H1 (cell line): ENCODE measurements around the gene CTNNBL1. TPM values are rescaled to one million over a fixed set of nuclear protein-coding genes. Genes with fewer than 3 reads are reported as not detected.

Experiments used
- CTCF ChIA-PET: fragments of 300-600 bp; sonication (Branson Sonifier 250); formaldehyde crosslinking; loops from one replicate; lab custom pipeline; 2021; ENCODE audit not compliant: partially characterized antibody; lab: Charles Lee
- POLR2A ChIA-PET: fragments of 300-600 bp; sonication (Branson Sonifier 250); formaldehyde crosslinking; loops from one replicate; lab custom pipeline; 2021; ENCODE audit warnings: inconsistent platforms; ENCODE audit not compliant: partially characterized antibody; lab: Charles Lee
- DNase-seq, 2 experiments: peaks; one replicate each; pipeline versions ENCODE4 v3.0.0 to v3.0.0-alpha.2; 2010 to 2022; ENCODE audit warnings: low spot score in 2 of 2, low read depth in 1 of 2, mixed read lengths in 1 of 2
- FAIRE-seq: peaks from 2 replicates; lab custom pipeline; 2011; peaks lifted over from hg19 to GRCh38; lab: Jason Lieb, UNC
- H2AFZ ChIP-seq: 2 replicates; pipeline ENCODE4 v1.8.1; 2012; ENCODE audit warnings: low read length, inconsistent platforms
- H2AK5ac ChIP-seq: 2 replicates; pipeline ENCODE4 v1.6.1; 2013; ENCODE audit warnings: low read depth, low read length
- H2BK120ac ChIP-seq: replicated peaks from 2 replicates; pipeline ENCODE3; 2013; ENCODE audit warnings: low read depth, low read length, inconsistent platforms
- H2BK12ac ChIP-seq: 2 replicates; pipeline ENCODE4 v1.6.1; 2013; ENCODE audit warnings: low read depth, low read length
- H2BK15ac ChIP-seq: 2 replicates; pipeline ENCODE4 v1.6.1; 2013; ENCODE audit warnings: low read length
- H2BK20ac ChIP-seq: 2 replicates; pipeline ENCODE4 v1.6.1; 2013; ENCODE audit warnings: low read length
- H2BK5ac ChIP-seq: 2 replicates; pipeline ENCODE4 v1.6.1; 2013; ENCODE audit warnings: low read depth, low read length
- H3K14ac ChIP-seq: 2 replicates; pipeline ENCODE4 v1.6.1; 2013; ENCODE audit warnings: inconsistent platforms; ENCODE audit not compliant: insufficient read length
- H3K18ac ChIP-seq: 2 replicates; pipeline ENCODE4 v1.6.1; 2013; ENCODE audit warnings: low read length; ENCODE audit errors: extremely low read depth
- H3K23ac ChIP-seq: 2 replicates; pipeline ENCODE4 v1.6.1; 2013; ENCODE audit warnings: inconsistent platforms; ENCODE audit not compliant: insufficient read length
- H3K23me2 ChIP-seq: 2 replicates; pipeline ENCODE4 v1.6.1; 2013; ENCODE audit warnings: low read depth, low read length
- H3K27ac ChIP-seq: 2 replicates; pipeline ENCODE4 v1.6.1; 2011; ENCODE audit warnings: low read depth, low read length, inconsistent platforms
- H3K27me3 ChIP-seq, 4 experiments: replicated peaks in 1 of 4; 1 replicate in 1 of 4; 2 replicates in 3 of 4; pipeline versions ENCODE4 v1.6.1 to v1.8.1; 2011 to 2013; ENCODE audit warnings: low read length in 3 of 4, mild to moderate bottlenecking in 3 of 4, inconsistent platforms in 2 of 4, mixed read lengths in 2 of 4, moderate library complexity in 1 of 4; ENCODE audit not compliant: control insufficient read depth in 3 of 4, insufficient read depth in 3 of 4; ENCODE audit errors: extremely low read depth in 1 of 4
- H3K36me3 ChIP-seq, 4 experiments: 2 replicates each; pipeline versions ENCODE4 v1.6.1 to v1.8.1; 2011 to 2013; ENCODE audit warnings: mild to moderate bottlenecking in 4 of 4, low read length in 3 of 4, moderate library complexity in 2 of 4, control low read depth in 1 of 4, inconsistent platforms in 1 of 4; ENCODE audit not compliant: insufficient read depth in 4 of 4, control insufficient read depth in 2 of 4
- H3K4ac ChIP-seq: replicated peaks from 2 replicates; pipeline ENCODE3; 2013; ENCODE audit warnings: low read length, low read depth, mixed read lengths, inconsistent platforms; ENCODE audit not compliant: insufficient read length
- H3K4me1 ChIP-seq, 4 experiments: replicated peaks in 1 of 4; 1 replicate in 1 of 4; 2 replicates in 3 of 4; pipeline versions ENCODE4 v1.6.1 to v1.8.1; 2011 to 2013; ENCODE audit warnings: low read length in 3 of 4, inconsistent platforms in 2 of 4, mixed read lengths in 1 of 4; ENCODE audit not compliant: insufficient read depth in 4 of 4, control insufficient read depth in 3 of 4
- H3K4me2 ChIP-seq, 2 experiments: 2 replicates each; pipeline versions ENCODE4 v1.6.1 to v1.8.1; 2011 to 2013; ENCODE audit warnings: low read depth in 2 of 2, low read length in 2 of 2, control low read depth in 1 of 2, inconsistent platforms in 1 of 2, mild to moderate bottlenecking in 1 of 2; ENCODE audit not compliant: insufficient read depth in 1 of 2
- H3K4me3 ChIP-seq, 4 experiments: fragments of 200-600, 300-600 bp in 1 of 4; sonication (generic), shearing (Covaris generic), sonication (Bioruptor Twin) in 1 of 4; 2 replicates each; pipeline versions ENCODE4 v1.5.1 to v1.8.1; 2011 to 2016; ENCODE audit warnings: low read length in 4 of 4, low read depth in 3 of 4, control low read depth in 2 of 4, inconsistent platforms in 2 of 4, mild to moderate bottlenecking in 2 of 4, mixed read lengths in 1 of 4, moderate library complexity in 1 of 4; ENCODE audit not compliant: insufficient read depth in 2 of 4; ENCODE audit errors: extremely low read depth in 1 of 4
- H3K56ac ChIP-seq: replicated peaks from 2 replicates; pipeline ENCODE3; 2013; ENCODE audit warnings: low read depth, mild to moderate bottlenecking, mixed read lengths, low read length, inconsistent platforms; ENCODE audit not compliant: insufficient read length
- H3K79me1 ChIP-seq: 2 replicates; pipeline ENCODE4 v1.6.1; 2013; ENCODE audit warnings: low read depth, low read length, control low read depth
- H3K79me2 ChIP-seq, 2 experiments: 2 replicates each; pipeline versions ENCODE4 v1.6.1 to v1.8.1; 2012 to 2013; ENCODE audit warnings: low read length in 2 of 2, mild to moderate bottlenecking in 2 of 2, inconsistent platforms in 1 of 2; ENCODE audit not compliant: insufficient read depth in 2 of 2, control insufficient read depth in 1 of 2
- H3K9ac ChIP-seq, 4 experiments: replicated peaks in 1 of 4; 1 replicate in 1 of 4; 2 replicates in 3 of 4; pipeline versions ENCODE4 v1.6.1 to v1.8.1; 2011 to 2013; ENCODE audit warnings: low read depth in 3 of 4, low read length in 3 of 4, control low read depth in 2 of 4, mild to moderate bottlenecking in 2 of 4, moderate library complexity in 2 of 4, inconsistent platforms in 1 of 4; ENCODE audit errors: extremely low read depth in 1 of 4
- H3K9me3 ChIP-seq, 2 experiments: 2 replicates each; pipeline versions ENCODE4 v1.6.1 to v1.8.1; 2012 to 2013; ENCODE audit warnings: mild to moderate bottlenecking in 2 of 2, moderate library complexity in 2 of 2, control low read depth in 1 of 2, inconsistent platforms in 1 of 2, low read depth in 1 of 2, low read length in 1 of 2, mixed read lengths in 1 of 2; ENCODE audit not compliant: insufficient read depth in 2 of 2
- H4K20me1 ChIP-seq, 2 experiments: replicated peaks in 1 of 2; 2 replicates each; pipeline versions ENCODE3 to v1.8.1; 2011 to 2013; ENCODE audit warnings: inconsistent platforms in 2 of 2, low read length in 2 of 2, mild to moderate bottlenecking in 1 of 2; ENCODE audit not compliant: insufficient read depth in 2 of 2, control insufficient read depth in 1 of 2
- H4K5ac ChIP-seq: 2 replicates; pipeline ENCODE4 v1.6.1; 2013; ENCODE audit warnings: low read length, low read depth, mixed read lengths, inconsistent platforms; ENCODE audit not compliant: insufficient read length
- H4K8ac ChIP-seq: 2 replicates; pipeline ENCODE4 v1.8.0; 2013; ENCODE audit warnings: mild to moderate bottlenecking, moderate library complexity, low read length, inconsistent platforms; ENCODE audit not compliant: insufficient read depth; ENCODE audit errors: extremely low read depth
- H4K91ac ChIP-seq: replicated peaks from 2 replicates; pipeline ENCODE3; 2013; ENCODE audit warnings: low read length, mixed read lengths, inconsistent platforms; ENCODE audit not compliant: insufficient read length
- BACH1 ChIP-seq: IDR thresholded peaks from 2 replicates; pipeline ENCODE4 v1.6.1; 2012; ENCODE audit warnings: low read length, improper control_type of control experiment
- NANOG ChIP-seq: IDR thresholded peaks from 2 replicates; pipeline ENCODE4 v1.6.1; 2011; ENCODE audit warnings: low read length, low read depth, mild to moderate bottlenecking, inconsistent platforms; ENCODE audit not compliant: insufficient read depth, poor library complexity, severe bottlenecking
- POLR2A ChIP-seq, 2 experiments: IDR thresholded peaks; 1 replicate in 1 of 2; 2 replicates in 1 of 2; pipeline ENCODE4 v1.6.1; 2011; ENCODE audit warnings: low read depth in 2 of 2, low read length in 2 of 2, mild to moderate bottlenecking in 2 of 2; ENCODE audit errors: control extremely low read depth in 1 of 2
- RBBP5 ChIP-seq: IDR thresholded peaks from 2 replicates; pipeline ENCODE4 v1.7.1; 2012; ENCODE audit warnings: low read depth, mild to moderate bottlenecking, inconsistent platforms, low read length, moderate library complexity, borderline replicate concordance
- RFX5 ChIP-seq: IDR thresholded peaks from 2 replicates; pipeline ENCODE4 v1.6.1; 2011; ENCODE audit warnings: low read depth, low read length, improper control_type of control experiment, borderline replicate concordance
- SUZ12 ChIP-seq: fragments of 200-600 bp; sonication (generic); IDR thresholded peaks from 2 replicates; pipeline ENCODE4 v1.6.1; 2012; ENCODE audit warnings: mild to moderate bottlenecking, inconsistent platforms, low read length, moderate library complexity, mixed read lengths
- TAF7 ChIP-seq: optimal IDR thresholded peaks from 2 replicates; pipeline ENCODE3; 2011; ENCODE audit warnings: low read depth, mild to moderate bottlenecking, inconsistent platforms, low read length, moderate library complexity, borderline replicate concordance
- WGBS, 2 experiments: shearing (Covaris generic) in 1 of 2; methylation state at CpG; one replicate each; pipeline versions ENCODE4 v1.1.6 to v1.1.7; 2013 to 2015; ENCODE audit warnings: low lambda C conversion rate in 2 of 2, mixed read lengths in 2 of 2, inconsistent platforms in 1 of 2, low coverage in 1 of 2, missing lambda C conversion rate in 1 of 2; ENCODE audit not compliant: insufficient replicate concordance in 2 of 2, insufficient coverage in 1 of 2, insufficient read length in 1 of 2; ENCODE audit errors: extremely low coverage in 1 of 2, missing lambda C conversion rate in 1 of 2; 5-methylcytosine and 5-hydroxymethylcytosine counted together
- polyA plus RNA-seq, 7 experiments: library from polyadenylated mRNA; depleted of rRNA in 3 of 7; stranded (reverse) in 5 of 7; unstranded in 2 of 7; fragments of >200 nt in 5 of 7; fragments of 200-250 nt in 2 of 7; gene quantifications; 1 replicate in 5 of 7; 2 replicates in 1 of 7; 4 replicates in 1 of 7; pipeline versions ENCODE4 v1.2.1 to v1.2.3, GENCODE V29; 2011 to 2013; ENCODE audit warnings: missing spikeins in 2 of 7, mixed read lengths in 2 of 7
- total RNA-seq: library from RNA; stranded (reverse); fragmentation: NEBNext Ultra II Directional; extraction: Animal tissue kit (Norgen Biotek cat#: 25700); gene quantifications from 2 replicates; pipeline ENCODE4 v1.2.1, GENCODE V29; 2021

Gene CTNNBL1
- total and polyA plus RNA-seq, 2 of the 8 experiments (the other 6 are each of a cell fraction or from before 2014, with no cell fraction given): 19.6 to 81.6 TPM

- CTCF ChIA-PET: interaction anchor here (0.7 kb wide), 2 partner anchors 235 to 310 kb away, joined by 3 read pairs; no protein-coding TSS in a partner anchor
- H2BK15ac ChIP-seq: no peak overlapping the region
- no peak overlapping the region for H3K27ac ChIP-seq
Measured at GRCh38 chr20:37789408-37789807, 95.6 kb downstream of the CTNNBL1 start.

More at GRCh38 chr20:37789408-37789807, 95.6 kb downstream of the CTNNBL1 start:
- DNase-seq (no peak), FAIRE-seq (no peak)
- H3K27me3 ChIP-seq: no peaks in the 10 kb centered on the region
- no peak overlapping the region for H3K23ac ChIP-seq
- no peak overlapping the region for H3K4me3 ChIP-seq
- H3K14ac ChIP-seq: no peak overlapping the region
- no peak overlapping the region for H2AK5ac ChIP-seq
- no peak overlapping the region for H3K18ac ChIP-seq
- TF ChIP-seq TAF7 (no peak), RFX5 (no peak), BACH1 (no peak), NANOG (no peak), SUZ12 (no peak), RBBP5 (no peak), POLR2A (IDR thresholded peaks at IDR 0.05; ENCODE audit: control extremely low read depth in 1 of 2, low read depth in 2 of 2, low read length in 2 of 2) (no peak)
- H3K23me2 ChIP-seq: no peaks in the 10 kb centered on the region
- 74% methylated on average over 1 of the region's 1 CpG; no CpG with 5 or more reads in 1 of the 2 experiments for WGBS, 2 experiments
- no peak overlapping the region for H2BK120ac ChIP-seq
- H3K9me3 ChIP-seq: peaks cover 4% of the 10 kb centered on the region in 2 experiments; a peak in 3 of 4 replicates
- no peak overlapping the region for H3K4ac ChIP-seq
- H3K4me1 ChIP-seq: peaks cover 0 to 3% (median 2%) of the 10 kb centered on the region in 4 experiments; a peak in 3 of 7 replicates
- H2BK20ac ChIP-seq: no peak overlapping the region
- H3K4me2 ChIP-seq: no peak overlapping the region
- H3K56ac ChIP-seq: no peak overlapping the region
- no peak overlapping the region for H2AFZ ChIP-seq
- no peak overlapping the region for H2BK5ac ChIP-seq
- POLR2A ChIA-PET: no interaction called here
- no peak overlapping the region for H4K91ac ChIP-seq
- no peaks in the 10 kb centered on the region for H3K79me1 ChIP-seq
- no peak overlapping the region for H3K9ac ChIP-seq
- no peaks in the 10 kb centered on the region for H3K79me2 ChIP-seq
- H4K8ac ChIP-seq: no peak overlapping the region
- peaks cover 0 to 10% (median 4%) of the 10 kb centered on the region in 4 experiments; a peak in 3 of 8 replicates for H3K36me3 ChIP-seq
- H4K20me1 ChIP-seq: peaks cover 0 to 2% of the 10 kb centered on the region in 2 experiments
- no peak overlapping the region for H2BK12ac ChIP-seq
- H4K5ac ChIP-seq: no peak overlapping the region
